OCI-LY7 (cell line): Measurements from ENCODE around the gene UTS2B. TPM values are rescaled to one million over a fixed set of nuclear protein-coding genes. Genes with fewer than 3 reads are reported as not detected.

Experiments used
- BruUV-seq: library from RNA; stranded (reverse); fragments of 400-500 nt; replicated peaks from 2 replicates; lab custom pipeline; 2021; lab: Mats Ljungman, UMichigan
- CTCF ChIA-PET: fragments of 300-600 bp; sonication (Branson Sonifier 250); formaldehyde crosslinking; loops from one replicate; lab custom pipeline; 2022; ENCODE audit warnings: antibody characterized with exemption; ENCODE audit not compliant: unreplicated experiment; lab: Charles Lee
- POLR2A ChIA-PET: fragments of 300-600 bp; sonication (Branson Sonifier 250); formaldehyde crosslinking; loops from one replicate; lab custom pipeline; 2022; ENCODE audit warnings: antibody characterized with exemption; lab: Charles Lee
- DNase-seq: peaks from one replicate; pipeline ENCODE4 v3.0.0-alpha.2; 2015; ENCODE audit warnings: low spot score
- H2AFZ ChIP-seq: fragments of 200-600 bp; sonication (generic), shearing (Covaris generic); 2 replicates; pipeline ENCODE4 v1.6.1; 2014; ENCODE audit warnings: mild to moderate bottlenecking, antibody characterized with exemption, low read length, moderate library complexity
- H3K27ac ChIP-seq: fragments of 200-600 bp; sonication (generic); 2 replicates; pipeline ENCODE4 v1.5.1; 2014; ENCODE audit warnings: mixed run types, low read depth, mild to moderate bottlenecking, moderate library complexity, low read length, inconsistent platforms; ENCODE audit not compliant: poor library complexity, severe bottlenecking
- H3K36me3 ChIP-seq: fragments of 200-600 bp; sonication (generic); 2 replicates; pipeline ENCODE4 v1.6.1; 2014; ENCODE audit warnings: mild to moderate bottlenecking, antibody characterized with exemption, low read length, moderate library complexity, mixed read lengths; ENCODE audit not compliant: insufficient read depth
- H3K4me1 ChIP-seq: fragments of 200-600 bp; sonication (generic); 2 replicates; pipeline ENCODE4 v1.5.1; 2014; ENCODE audit warnings: mild to moderate bottlenecking, low read length; ENCODE audit not compliant: insufficient read depth, poor library complexity, severe bottlenecking
- H3K4me2 ChIP-seq: fragments of 200-600 bp; sonication (generic); 2 replicates; pipeline ENCODE4 v1.6.1; 2014; ENCODE audit warnings: mild to moderate bottlenecking, low read length
- H3K4me3 ChIP-seq: fragments of 200-600 bp; sonication (generic); 2 replicates; pipeline ENCODE4 v1.5.1; 2014; ENCODE audit warnings: mild to moderate bottlenecking, low read depth, low read length; ENCODE audit not compliant: poor library complexity, severe bottlenecking
- H3K79me2 ChIP-seq: fragments of 200-600 bp; sonication (generic); 2 replicates; pipeline ENCODE4 v1.6.1; 2016; ENCODE audit warnings: low read depth, mild to moderate bottlenecking, low read length, moderate library complexity, mixed read lengths; ENCODE audit not compliant: insufficient read depth
- H3K9me2 ChIP-seq: fragments of 200-600 bp; sonication (generic); 2 replicates; pipeline ENCODE4 v1.6.1; 2016; ENCODE audit warnings: mild to moderate bottlenecking, low read length, mixed read lengths; ENCODE audit not compliant: insufficient read depth
- H3K9me3 ChIP-seq: fragments of 200-600 bp; sonication (generic); 2 replicates; pipeline ENCODE4 v1.6.1; 2014; ENCODE audit warnings: mild to moderate bottlenecking, mixed run types, low read length, mixed read lengths
- H4K20me1 ChIP-seq: fragments of 200-600 bp; sonication (generic); 2 replicates; pipeline ENCODE4 v1.6.1; 2014; ENCODE audit warnings: mild to moderate bottlenecking, antibody characterized with exemption, low read length, moderate library complexity, mixed read lengths; ENCODE audit not compliant: insufficient read depth
- EZH2phosphoT487 ChIP-seq: fragments of 200-600 bp; sonication (generic); IDR thresholded peaks from 2 replicates; pipeline ENCODE4 v1.6.1; 2018; ENCODE audit warnings: low read depth, borderline replicate concordance, mild to moderate bottlenecking, mixed run types, antibody characterized with exemption, low read length, moderate library complexity, mixed read lengths
- intact Hi-C: fragments of 100-400 bp; cut with micrococcal nuclease; formaldehyde crosslinking; loops from one replicate; pipeline ENCODE4 v1.10.0; 2022; ENCODE audit not compliant: unreplicated experiment
- total RNA-seq, 2 experiments: library from RNA; depleted of rRNA in 1 of 2; stranded (reverse); fragments of >200 nt in 1 of 2; shearing (Covaris generic) in 1 of 2; gene quantifications; 2 replicates each; pipeline ENCODE4 v1.2.3, GENCODE V29; 2014 to 2022
- TF ChIP-seq, protein P1 (sequence below): fragments of 200-600 bp; sonication (generic); conservative IDR thresholded peaks from 2 replicates; pipeline ENCODE4 v1.5.1; 2014; ENCODE audit warnings: mild to moderate bottlenecking, antibody characterized with exemption, low read length, moderate library complexity, mixed read lengths

Gene UTS2B
- total RNA-seq, 2 experiments from 2014 or later = 0.92 to 1.1 TPM

DNA sequence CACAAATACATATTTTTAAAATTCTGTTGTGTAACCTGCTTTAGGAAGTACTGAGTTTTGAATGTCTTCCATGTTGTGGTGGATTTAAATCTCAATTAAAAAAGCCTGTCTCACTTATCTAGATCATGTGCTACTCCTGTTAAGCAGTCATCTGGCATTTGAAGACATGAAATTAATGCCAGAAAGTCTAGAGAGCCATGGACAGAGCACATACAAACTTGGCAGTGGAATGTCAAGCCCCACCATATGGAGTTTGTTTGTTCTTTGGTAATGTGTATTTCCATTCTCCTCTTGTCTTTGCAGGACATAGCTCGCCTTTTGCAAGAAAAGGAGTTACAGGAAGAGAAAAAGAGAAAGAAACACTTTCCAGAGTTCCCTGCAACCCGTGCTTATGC is 39.3 kb upstream of the UTS2B start:
- Histone ChIP-seq H2AFZ (no peak overlapping the region), H3K27ac (no peak overlapping the region), H3K79me2 (no peaks in the 10 kb centered on the region), H4K20me1 (no peaks in the 10 kb centered on the region), H3K36me3 (peaks cover 39% of the 10 kb centered on the region), H3K9me2 (no peaks in the 10 kb centered on the region), H3K4me3 (no peak overlapping the region), H3K4me1 (peaks cover 7% of the 10 kb centered on the region), H3K9me3 (no peaks in the 10 kb centered on the region), H3K4me2 (no peak overlapping the region)
- no TSS peak for BruUV-seq
- TF ChIP-seq, protein P1, sequence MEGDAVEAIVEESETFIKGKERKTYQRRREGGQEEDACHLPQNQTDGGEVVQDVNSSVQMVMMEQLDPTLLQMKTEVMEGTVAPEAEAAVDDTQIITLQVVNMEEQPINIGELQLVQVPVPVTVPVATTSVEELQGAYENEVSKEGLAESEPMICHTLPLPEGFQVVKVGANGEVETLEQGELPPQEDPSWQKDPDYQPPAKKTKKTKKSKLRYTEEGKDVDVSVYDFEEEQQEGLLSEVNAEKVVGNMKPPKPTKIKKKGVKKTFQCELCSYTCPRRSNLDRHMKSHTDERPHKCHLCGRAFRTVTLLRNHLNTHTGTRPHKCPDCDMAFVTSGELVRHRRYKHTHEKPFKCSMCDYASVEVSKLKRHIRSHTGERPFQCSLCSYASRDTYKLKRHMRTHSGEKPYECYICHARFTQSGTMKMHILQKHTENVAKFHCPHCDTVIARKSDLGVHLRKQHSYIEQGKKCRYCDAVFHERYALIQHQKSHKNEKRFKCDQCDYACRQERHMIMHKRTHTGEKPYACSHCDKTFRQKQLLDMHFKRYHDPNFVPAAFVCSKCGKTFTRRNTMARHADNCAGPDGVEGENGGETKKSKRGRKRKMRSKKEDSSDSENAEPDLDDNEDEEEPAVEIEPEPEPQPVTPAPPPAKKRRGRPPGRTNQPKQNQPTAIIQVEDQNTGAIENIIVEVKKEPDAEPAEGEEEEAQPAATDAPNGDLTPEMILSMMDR = no peak
- TF ChIP-seq EZH2phosphoT487 = no peak
- CTCF ChIA-PET = no interaction called here
- no peak for DNase-seq
- intact Hi-C loops = no loop called here
- POLR2A ChIA-PET = interaction anchor here (1.0 kb wide), 1 partner anchor 170 kb away, joined by 3 read pairs; the partner anchor contains the start of gene OSTN

DNA sequence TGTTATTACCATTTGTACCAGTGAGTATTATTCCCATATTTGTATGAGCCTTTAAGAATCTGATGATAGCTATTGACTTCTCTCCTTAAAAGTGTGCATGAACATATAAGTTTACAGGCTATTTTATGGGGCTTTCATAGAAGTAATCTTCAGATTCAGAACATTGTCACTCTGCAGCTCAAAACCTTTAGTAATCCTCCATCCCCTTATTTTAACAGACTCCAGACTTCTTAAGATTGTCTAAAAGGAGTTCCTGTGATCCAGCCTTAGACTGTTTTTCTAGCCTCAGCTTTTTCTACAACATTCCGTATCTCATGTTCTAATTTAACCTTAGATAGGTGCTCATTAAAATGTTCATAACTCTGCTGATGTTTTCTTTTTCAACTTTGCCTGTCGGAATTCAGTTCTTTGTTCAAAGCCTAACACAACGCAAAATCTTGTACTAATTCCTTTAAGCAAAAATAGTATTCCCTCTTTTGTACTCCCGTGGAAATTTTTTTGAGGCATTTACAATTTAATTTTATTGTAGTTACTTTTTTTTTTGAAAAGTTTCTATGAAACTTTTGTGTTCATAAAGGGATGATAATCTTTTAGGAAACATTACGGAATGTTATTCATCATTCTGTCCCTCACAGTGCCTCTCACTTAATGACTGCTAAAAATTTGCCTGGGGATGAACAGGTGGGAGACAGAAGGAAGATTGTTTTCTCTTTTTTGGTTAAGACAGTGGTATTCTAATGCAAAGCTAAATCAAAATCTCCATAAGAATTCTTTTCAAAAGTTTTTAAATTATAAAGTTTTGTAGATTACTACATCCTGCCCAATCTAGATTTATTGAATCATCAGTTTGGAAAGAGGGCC is 38.7 kb upstream of the UTS2B start:
- Histone ChIP-seq H3K4me1 (peaks cover 7% of the 10 kb centered on the region), H3K9me3 (no peaks in the 10 kb centered on the region), H2AFZ (no peak overlapping the region), H3K36me3 (peaks cover 39% of the 10 kb centered on the region), H3K27ac (no peak overlapping the region), H4K20me1 (no peaks in the 10 kb centered on the region), H3K4me3 (no peak overlapping the region), H3K79me2 (no peaks in the 10 kb centered on the region), H3K4me2 (no peak overlapping the region), H3K9me2 (no peaks in the 10 kb centered on the region)
- ChIA-PET POLR2A (interaction anchor here (0.6 to 1.0 kb wide), 8 partner anchors 9 to 841 kb away, joined by 3 read pairs; partner anchors contain the start of gene OSTN), CTCF (no interaction called here)
- intact Hi-C loops = no loop called here
- no TSS peak for BruUV-seq
- TF ChIP-seq, protein P1 = no peak
- no peak for TF ChIP-seq EZH2phosphoT487
- no peak for DNase-seq

DNA sequence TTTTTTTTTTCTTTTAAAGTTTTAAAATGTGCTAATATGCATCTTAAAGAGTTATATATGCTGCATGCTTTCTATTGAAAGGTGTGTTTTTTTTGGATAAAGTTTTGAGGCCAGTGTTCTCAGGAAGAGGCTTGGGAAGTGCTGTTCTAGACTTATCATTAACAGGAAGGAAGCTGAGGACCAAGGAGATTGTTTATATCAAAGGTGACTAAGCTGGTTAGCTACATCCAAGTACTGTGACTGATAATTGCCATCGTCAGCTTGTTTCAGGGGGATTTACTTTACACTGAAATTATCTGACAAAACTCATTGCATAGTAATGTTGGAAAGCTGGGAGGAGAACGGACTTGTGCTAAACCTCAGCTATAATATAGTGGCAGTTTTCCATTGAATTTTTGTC is 36.3 kb upstream of the UTS2B start:
- Histone ChIP-seq H3K9me3 (no peaks in the 10 kb centered on the region), H3K36me3 (peaks cover 50% of the 10 kb centered on the region), H3K9me2 (no peaks in the 10 kb centered on the region), H4K20me1 (no peaks in the 10 kb centered on the region), H3K27ac (no peak overlapping the region), H3K4me3 (no peak overlapping the region), H3K4me1 (no peaks in the 10 kb centered on the region), H2AFZ (no peak overlapping the region), H3K4me2 (no peak overlapping the region), H3K79me2 (no peaks in the 10 kb centered on the region)
- DNase-seq = no peak
- intact Hi-C loops = no loop called here
- no TSS peak for BruUV-seq
- CTCF ChIA-PET = no interaction called here
- TF ChIP-seq, protein P1 = no peak
- TF ChIP-seq EZH2phosphoT487 = no peak
- POLR2A ChIA-PET = interaction anchor here (0.7 to 1.8 kb wide), 10 partner anchors 9 to 384 kb away, joined by 3 to 10 read pairs (median 4); no protein-coding TSS in a partner anchor
